SW 1271 (cell line): ENCODE measurements around the gene TAPBP.
"Not testable (repeated sequence)": the region's sequence is repeated elsewhere in the genome, so short reads cannot be mapped to it uniquely, and the experiment has no call there.

Source experiments
- DNase-seq, 2 experiments: peaks; one replicate each; lab custom pipeline; 2025; lab: John Stamatoyannopoulos, UW

TAPBP gene

GRCh38 chr6:33276581-33276863, 37.4 kb downstream of the TAPBP start:
- DNase-seq, result no peak

DNA sequence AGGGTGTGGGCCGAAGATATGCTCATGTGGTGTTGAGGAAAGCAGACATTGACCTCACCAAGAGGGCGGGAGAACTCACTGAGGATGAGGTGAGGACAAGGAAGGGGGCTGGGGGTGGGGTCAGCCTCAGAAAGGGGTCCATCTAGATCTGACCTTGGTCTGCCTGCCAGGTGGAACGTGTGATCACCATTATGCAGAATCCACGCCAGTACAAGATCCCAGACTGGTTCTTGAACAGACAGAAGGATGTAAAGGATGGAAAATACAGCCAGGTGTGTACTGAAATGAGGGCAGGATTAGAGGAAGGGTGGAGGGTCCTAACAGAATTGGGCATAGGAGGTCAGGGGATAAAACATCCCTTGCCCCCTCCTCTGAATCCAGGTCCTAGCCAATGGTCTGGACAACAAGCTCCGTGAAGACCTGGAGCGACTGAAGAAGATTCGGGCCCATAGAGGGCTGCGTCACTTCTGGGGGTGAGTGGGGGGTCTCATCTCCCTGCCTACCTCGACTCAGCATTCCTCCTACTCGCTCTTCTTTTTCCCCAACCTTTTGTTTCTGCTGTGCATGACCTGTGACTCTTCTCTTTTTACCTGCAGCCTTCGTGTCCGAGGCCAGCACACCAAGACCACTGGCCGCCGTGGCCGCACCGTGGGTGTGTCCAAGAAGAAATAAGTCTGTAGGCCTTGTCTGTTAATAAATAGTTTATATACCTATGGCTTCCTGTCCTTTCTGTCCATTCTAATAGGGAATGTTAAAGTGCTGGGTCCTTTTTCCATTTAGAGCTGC, 37.9 kb downstream of the TAPBP start:
- DNase-seq, result not testable (repeated sequence)

- DNase-seq, result no peak
Measured at GRCh38 chr6:33273924-33274902, 39.7 kb downstream of the TAPBP start.

DNA sequence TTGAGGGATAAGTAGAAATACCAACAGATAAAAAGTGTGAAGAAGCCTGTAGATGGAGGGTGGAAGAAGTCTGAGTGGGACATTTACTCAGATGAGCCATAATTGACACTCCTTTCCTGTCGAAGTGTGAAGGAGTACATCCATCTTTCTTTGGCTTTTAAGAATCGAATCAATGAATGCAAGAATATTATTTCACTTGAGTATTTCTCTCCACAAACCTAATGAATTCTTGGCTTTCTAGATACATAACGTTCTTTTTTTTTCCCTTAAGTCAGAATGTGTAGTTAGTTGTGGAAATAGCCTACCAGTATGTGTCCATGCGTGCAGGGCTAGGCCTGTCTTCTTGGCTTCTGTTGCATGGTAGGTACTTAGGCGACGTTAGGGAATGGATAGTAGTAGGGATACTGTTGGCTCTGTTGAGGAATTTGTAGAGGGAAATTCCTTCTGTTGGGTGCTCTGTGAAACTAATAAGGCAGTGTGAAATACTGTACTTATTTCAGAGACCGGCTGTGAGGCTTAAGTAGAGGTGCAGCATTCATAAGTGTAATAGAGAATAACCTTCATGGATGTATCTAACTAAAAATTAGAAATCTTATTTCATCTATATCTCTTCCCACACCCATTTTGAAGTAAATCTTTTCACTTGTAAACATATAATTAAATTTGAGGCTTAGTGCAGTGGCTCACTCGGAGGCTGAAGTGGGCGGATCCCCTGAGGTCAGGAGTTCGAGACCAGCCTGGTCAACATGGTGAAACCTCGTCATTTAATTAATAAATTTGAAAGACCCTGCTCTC, 40.6 kb downstream of the TAPBP start:
- no peak for DNase-seq

GRCh38 chr6:33272275-33273128, 41.4 kb downstream of the TAPBP start:
- no peak for DNase-seq

DNA sequence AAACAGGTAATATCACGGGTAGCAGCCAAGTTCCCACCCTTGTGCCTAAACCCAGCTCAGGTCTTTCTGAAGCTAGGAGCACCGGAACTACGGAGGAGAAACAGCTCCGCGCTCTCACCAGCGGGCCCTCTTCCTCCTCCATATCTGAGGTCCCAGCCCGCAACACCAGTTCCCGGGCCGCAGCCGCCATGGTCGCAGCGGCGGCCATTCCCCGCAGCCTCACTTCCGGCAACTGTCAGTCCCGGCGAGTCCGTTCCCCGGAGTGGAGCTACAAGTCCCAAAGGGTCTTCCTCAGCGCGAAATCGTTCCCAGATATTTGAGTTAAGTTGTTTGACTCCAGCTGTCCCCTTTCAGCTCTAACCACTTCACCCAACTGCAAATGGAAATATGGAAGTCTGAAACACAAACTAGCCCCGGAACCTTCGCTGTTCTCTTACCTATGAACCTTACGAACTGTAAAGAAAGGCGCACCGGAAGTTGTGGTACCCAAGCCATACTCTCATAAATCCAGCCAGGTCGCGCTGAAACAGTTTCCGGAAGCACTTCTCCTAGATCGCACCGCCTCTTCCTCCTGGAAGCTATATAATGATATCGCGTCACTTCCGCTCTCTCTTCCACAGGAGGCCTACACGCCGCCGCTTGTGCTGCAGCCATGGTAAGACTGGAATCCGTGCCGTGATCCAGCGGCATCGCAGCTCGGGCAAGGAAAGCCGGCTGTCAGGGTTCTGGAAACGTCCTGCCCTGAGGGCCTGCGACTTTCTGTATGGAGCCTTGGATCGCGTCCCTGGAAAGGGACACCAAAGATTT, 42.2 kb downstream of the TAPBP start, which contains the start of the genes RPS18 and VPS52:
TSS of gene RPS18 (plus strand) at position 608 of the 807 bp plus-strand sequence. CDS start at position 653, 45 bp downstream.
TSS of gene VPS52 (minus strand) at position 409 of the 807 bp plus-strand sequence. CDS start at position 208, 201 bp downstream.
- peak; percentile 90 to 98 for DNase-seq

DNA sequence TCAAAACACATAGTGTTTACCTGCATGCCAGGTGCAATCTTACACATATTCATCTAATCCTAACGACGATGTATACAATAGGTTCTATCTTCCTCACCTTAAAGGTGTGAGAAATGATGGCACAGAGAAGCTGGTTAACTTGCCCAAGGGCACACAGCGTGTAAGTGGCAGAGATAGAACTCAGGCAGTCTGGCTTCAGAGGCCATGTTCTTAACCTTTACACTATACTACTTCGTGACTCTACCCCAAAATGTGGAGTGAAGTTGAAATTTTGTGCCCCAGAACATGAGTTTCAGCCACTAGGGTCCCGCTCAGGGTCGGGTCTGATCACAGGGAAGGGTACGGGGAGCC, 42.8 kb downstream of the TAPBP start:
- DNase-seq, result peak in 1 of 2 experiments; percentile 62

DNA sequence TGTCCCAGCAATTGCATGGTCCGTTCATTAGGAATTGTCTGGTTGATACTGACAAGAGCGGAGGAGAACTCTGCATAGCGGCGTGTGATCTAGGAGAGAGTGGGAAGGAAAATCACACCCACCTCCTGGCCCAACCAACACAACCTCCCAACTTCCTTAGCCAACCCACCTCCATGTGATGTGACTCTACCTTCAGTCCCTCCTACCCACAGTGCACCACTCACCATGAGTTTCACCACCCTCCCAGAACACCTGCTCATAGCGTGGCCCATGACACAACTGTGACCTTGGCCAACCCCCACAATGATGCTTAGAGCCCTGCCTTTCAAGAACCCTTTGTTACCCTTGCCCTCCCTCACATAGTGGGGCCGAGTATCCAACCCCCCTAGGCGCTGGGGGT, 49.9 kb downstream of the TAPBP start:
- DNase-seq, result no peak

- DNase-seq, result not testable (repeated sequence)
Measured at GRCh38 chr6:33262490-33262889, 51.4 kb downstream of the TAPBP start.

DNA sequence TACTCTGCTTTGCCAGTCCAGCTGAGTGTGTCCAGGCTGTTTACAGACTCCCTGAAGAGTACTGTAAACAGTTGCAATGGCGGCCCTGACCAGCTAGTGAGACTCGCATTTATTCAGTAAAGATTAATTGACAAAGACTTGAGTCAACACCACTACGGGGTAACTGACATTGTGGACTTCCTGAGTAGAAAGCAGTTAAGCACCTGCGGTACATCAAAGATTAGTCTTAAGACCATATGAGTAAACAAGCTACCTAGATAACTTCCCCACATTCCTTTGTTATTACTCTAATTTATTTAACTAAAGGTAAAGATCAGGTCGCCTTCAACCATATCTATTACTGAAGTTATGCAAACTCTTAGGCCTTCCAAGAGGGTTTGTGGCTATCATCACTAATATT, 54.8 kb downstream of the TAPBP start:
- no peak for DNase-seq

DNA sequence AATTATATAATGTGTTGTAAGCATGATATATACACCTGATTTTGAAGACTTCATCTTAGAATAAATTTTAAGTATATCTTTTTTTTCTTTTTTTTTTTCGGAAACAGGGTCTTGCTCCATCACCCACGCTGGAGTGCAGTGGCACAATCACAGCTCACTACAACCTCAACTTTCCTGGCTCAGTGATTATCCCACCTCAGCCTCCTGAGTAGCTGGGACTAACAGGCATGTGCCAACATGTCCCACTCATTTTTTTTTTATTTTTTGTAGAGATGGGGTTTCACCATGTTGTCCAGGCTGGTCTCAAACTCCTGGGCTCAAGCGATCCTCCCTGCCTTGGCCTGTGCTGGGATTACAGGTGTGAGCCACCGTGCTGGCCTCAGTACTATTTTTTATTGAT, 59.3 kb downstream of the TAPBP start:
- DNase-seq, result no peak

GRCh38 chr6:33252759-33253158, 61.1 kb downstream of the TAPBP start:
- no peak for DNase-seq

- DNase-seq, result no peak
Measured at GRCh38 chr6:33251395-33252012, 62.4 kb downstream of the TAPBP start.

DNA sequence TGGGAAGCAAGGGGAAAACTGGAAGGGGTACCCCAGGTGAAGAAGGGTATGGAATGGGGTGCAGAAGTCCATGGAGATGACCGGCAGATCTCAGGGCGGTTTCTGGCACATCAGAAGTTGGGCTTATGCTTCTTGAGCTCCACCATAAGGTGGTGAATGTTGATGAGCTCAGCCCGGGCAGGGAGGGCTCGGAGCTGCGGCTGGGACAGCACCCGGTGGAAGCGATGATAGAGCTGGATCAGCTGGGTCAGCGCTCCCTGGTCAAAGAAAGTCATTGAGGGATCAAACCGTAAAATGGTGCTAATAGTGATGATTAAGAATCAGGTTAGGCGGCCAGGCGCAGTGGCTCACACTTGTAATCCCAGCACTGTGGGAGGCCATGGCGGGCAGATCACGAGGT, 63.1 kb downstream of the TAPBP start:
- no peak for DNase-seq

- no peak for DNase-seq
Measured at GRCh38 chr6:33249732-33250630, 63.9 kb downstream of the TAPBP start.
